GM23338 (cell line): ENCODE results near the gene GLA. TPM values are rescaled to one million over a fixed set of nuclear protein-coding genes. Genes with fewer than 3 reads are reported as not detected.

Source experiments
- ATAC-seq: fragments of 200-7000 bp; cut with Tn5 transposase; 3 replicates; pipeline ENCODE4 v1.9.1; 2020
- DNase-seq: peaks from one replicate; pipeline ENCODE4 v3.0.0-alpha.2; 2015; ENCODE audit warnings: low spot score
- H2AFZ ChIP-seq: fragments of 200-600 bp; sonication (generic); 2 replicates; pipeline ENCODE4 v1.8.0; 2016; ENCODE audit warnings: antibody characterized with exemption, mild to moderate bottlenecking, moderate library complexity
- H3F3A ChIP-seq: fragments of 200-600 bp; sonication (generic); replicated peaks from 2 replicates; pipeline ENCODE4 v1.8.0; 2017; ENCODE audit warnings: antibody characterized with exemption, mixed run types, low read depth
- H3K27ac ChIP-seq: fragments of 200-600 bp; sonication (generic); 2 replicates; pipeline ENCODE4 v1.6.1; 2016; ENCODE audit warnings: low read depth
- H3K27me3 ChIP-seq: fragments of 200-600 bp; sonication (generic); 2 replicates; pipeline ENCODE4 v1.8.0; 2016; ENCODE audit warnings: mild to moderate bottlenecking, mixed run types, moderate library complexity; ENCODE audit not compliant: insufficient read depth
- H3K36me3 ChIP-seq: fragments of 200-600 bp; sonication (generic); 2 replicates; pipeline ENCODE4 v1.8.0; 2016; ENCODE audit warnings: mild to moderate bottlenecking; ENCODE audit not compliant: insufficient read depth
- H3K4me1 ChIP-seq: fragments of 200-600 bp; sonication (generic); 2 replicates; pipeline ENCODE4 v1.8.0; 2016; ENCODE audit warnings: mild to moderate bottlenecking, moderate library complexity; ENCODE audit not compliant: insufficient read depth
- H3K4me2 ChIP-seq: fragments of 200-600 bp; sonication (generic); 2 replicates; pipeline ENCODE4 v1.7.1; 2017; ENCODE audit warnings: mixed run types
- H3K4me3 ChIP-seq: fragments of 200-600 bp; sonication (generic); 2 replicates; pipeline ENCODE4 v1.6.1; 2016; ENCODE audit warnings: mixed run types
- H3K79me2 ChIP-seq: fragments of 200-600 bp; sonication (generic); replicated peaks from 2 replicates; pipeline ENCODE4 v1.8.0; 2017; ENCODE audit warnings: mild to moderate bottlenecking; ENCODE audit not compliant: insufficient read depth
- H3K9me2 ChIP-seq: fragments of 200-600 bp; sonication (generic); 2 replicates; pipeline ENCODE4 v1.8.0; 2017; ENCODE audit not compliant: insufficient read depth
- H4K20me1 ChIP-seq: fragments of 200-600 bp; sonication (generic); replicated peaks from 2 replicates; pipeline ENCODE4 v1.8.0; 2017; ENCODE audit warnings: mild to moderate bottlenecking; ENCODE audit not compliant: insufficient read depth
- H3K27ac Mint-ChIP-seq: 2 replicates; pipeline ENCODE4 v1.8.0; 2020; ENCODE audit warnings: inconsistent platforms, mild to moderate bottlenecking, moderate library complexity, mixed read lengths
- H3K27me3 Mint-ChIP-seq: 3 replicates; pipeline ENCODE4 v1.8.0; 2022; ENCODE audit warnings: low read depth, mild to moderate bottlenecking, moderate library complexity, mixed read lengths, inconsistent platforms; ENCODE audit not compliant: insufficient read depth, poor library complexity
- H3K36me3 Mint-ChIP-seq: 3 replicates; pipeline ENCODE4 v1.8.0; 2021; ENCODE audit warnings: low read depth, mild to moderate bottlenecking, inconsistent platforms, moderate library complexity, mixed read lengths
- H3K4me1 Mint-ChIP-seq: 3 replicates; pipeline ENCODE4 v1.8.0; 2020; ENCODE audit warnings: mild to moderate bottlenecking, inconsistent platforms, mixed read lengths
- H3K4me3 Mint-ChIP-seq: 3 replicates; pipeline ENCODE4 v1.8.0; 2021; ENCODE audit warnings: moderate library complexity, mild to moderate bottlenecking, inconsistent platforms, mixed read lengths
- H3K9me3 Mint-ChIP-seq: 3 replicates; pipeline ENCODE4 v1.8.0; 2020; ENCODE audit warnings: moderate library complexity, mild to moderate bottlenecking, inconsistent platforms, mixed read lengths
- EZH2 ChIP-seq: fragments of 200-600 bp; sonication (generic); IDR thresholded peaks from one replicate; pipeline ENCODE4 v1.8.0; 2017; ENCODE audit warnings: antibody characterized with exemption, mild to moderate bottlenecking, low read depth; ENCODE audit not compliant: unreplicated experiment
- EZH2phosphoT487 ChIP-seq: fragments of 200-600 bp; sonication (generic); IDR thresholded peaks from one replicate; pipeline ENCODE4 v1.8.1; 2018; ENCODE audit warnings: antibody characterized with exemption; ENCODE audit not compliant: unreplicated experiment
- JUNB ChIP-seq: IDR thresholded peaks from one replicate; pipeline ENCODE4 v1.6.1; 2016; ENCODE audit warnings: antibody characterized with exemption; ENCODE audit not compliant: unreplicated experiment
- NANOG ChIP-seq: IDR thresholded peaks from 2 replicates; pipeline ENCODE4 v1.6.1; 2016; ENCODE audit warnings: antibody characterized with exemption, borderline replicate concordance
- POLR2AphosphoS5 ChIP-seq: IDR thresholded peaks from 2 replicates; pipeline ENCODE4 v1.6.1; 2016; ENCODE audit warnings: antibody characterized with exemption, low read depth
- REST ChIP-seq: IDR thresholded peaks from one replicate; pipeline ENCODE4 v1.6.1; 2018; ENCODE audit warnings: antibody characterized with exemption; ENCODE audit not compliant: unreplicated experiment
- STAT1 ChIP-seq: IDR thresholded peaks from one replicate; pipeline ENCODE4 v1.6.1; 2016; ENCODE audit warnings: antibody characterized with exemption; ENCODE audit not compliant: unreplicated experiment
- ZNF331 ChIP-seq: fragments of 250-450 bp; sonication (Bioruptor Pico); IDR thresholded peaks from 2 replicates; pipeline ENCODE4 v1.5.0; 2020; ENCODE audit warnings: low read depth, mild to moderate bottlenecking, moderate library complexity
- polyA plus RNA-seq: library from polyadenylated mRNA; unstranded; fragments of >200 nt; fragmentation: Nextera tagmentation; extraction: Ambion mirVana; gene quantifications from 2 replicates; pipeline ENCODE4 v1.2.1, GENCODE V29; 2016
- total RNA-seq: library from RNA; depleted of rRNA; stranded (reverse); fragments of >200 nt; shearing (Covaris generic); gene quantifications from 2 replicates; pipeline ENCODE4 v1.2.3, GENCODE V29; 2014
- TF ChIP-seq, protein P1 (sequence below): fragments of 250-450 bp; sonication (Bioruptor Pico); IDR thresholded peaks from 2 replicates; pipeline ENCODE4 v1.5.0; 2020; ENCODE audit warnings: mild to moderate bottlenecking, moderate library complexity
- TF ChIP-seq, protein P2 (sequence below), 2 experiments: fragments of 200-600 bp in 1 of 2; sonication (generic) in 1 of 2; conservative IDR thresholded peaks; 2 replicates each; pipeline versions ENCODE4 v1.5.1 to v1.6.1; 2016 to 2017; ENCODE audit warnings: antibody characterized with exemption in 2 of 2, low read depth in 2 of 2, mild to moderate bottlenecking in 2 of 2, moderate library complexity in 1 of 2
- TF ChIP-seq, protein P3 (sequence below): IDR thresholded peaks from 2 replicates; pipeline ENCODE4 v1.6.1; 2016; ENCODE audit warnings: antibody characterized with exemption

Gene GLA
- total and polyA plus RNA-seq, 2 experiments from 2014 or later: 34.7 to 44.4 TPM

DNA sequence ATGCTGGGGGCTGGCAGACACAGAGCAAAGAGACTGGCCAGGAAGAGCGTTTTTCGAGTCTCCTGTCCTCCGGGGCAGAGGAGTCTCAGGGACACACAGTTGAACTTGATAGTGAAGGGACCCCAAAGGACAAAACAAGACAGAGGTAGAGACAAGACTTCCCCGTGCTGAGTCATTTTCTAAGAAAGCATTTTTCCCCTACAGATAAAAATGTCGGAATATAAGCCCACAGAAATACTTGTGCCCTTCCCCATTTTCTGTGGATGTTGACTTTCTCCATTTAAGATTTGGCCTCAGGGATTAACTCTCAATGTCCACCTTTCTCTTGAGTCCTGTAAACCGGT is 21.2 kb downstream of the GLA start:
- Histone ChIP-seq H3K36me3 (peaks cover 2% of the 10 kb centered on the region; the same call in 1 of the 2 replicates), H4K20me1 (no peaks in the 10 kb centered on the region), H3K27me3 (no peaks in the 10 kb centered on the region), H3F3A (no peaks in the 10 kb centered on the region), H3K9me2 (no peaks in the 10 kb centered on the region), H3K4me2 (no peak overlapping the region), H3K27ac (no peak overlapping the region), H3K79me2 (peaks cover 6% of the 10 kb centered on the region), H2AFZ (no peak overlapping the region), H3K4me3 (no peak overlapping the region), H3K4me1 (no peaks in the 10 kb centered on the region)
- peaks cover 7% of the 10 kb centered on the region for H3K27me3 Mint-ChIP-seq
- H3K9me3 Mint-ChIP-seq: no peaks in the 10 kb centered on the region
- ATAC-seq: no peak
- H3K36me3 Mint-ChIP-seq: peaks cover 7% of the 10 kb centered on the region
- DNase-seq: no peak
- H3K4me3 Mint-ChIP-seq: no peak overlapping the region
- H3K4me1 Mint-ChIP-seq: peaks cover 9% of the 10 kb centered on the region; the same call in 2 of the 3 replicates
- no peak for TF ChIP-seq STAT1
- no peak for TF ChIP-seq POLR2AphosphoS5
- no peak for TF ChIP-seq REST
- TF ChIP-seq JUNB: no peak
- no peak for TF ChIP-seq ZNF331 (CRISPR knock-in tag)
- TF ChIP-seq, protein P1, sequence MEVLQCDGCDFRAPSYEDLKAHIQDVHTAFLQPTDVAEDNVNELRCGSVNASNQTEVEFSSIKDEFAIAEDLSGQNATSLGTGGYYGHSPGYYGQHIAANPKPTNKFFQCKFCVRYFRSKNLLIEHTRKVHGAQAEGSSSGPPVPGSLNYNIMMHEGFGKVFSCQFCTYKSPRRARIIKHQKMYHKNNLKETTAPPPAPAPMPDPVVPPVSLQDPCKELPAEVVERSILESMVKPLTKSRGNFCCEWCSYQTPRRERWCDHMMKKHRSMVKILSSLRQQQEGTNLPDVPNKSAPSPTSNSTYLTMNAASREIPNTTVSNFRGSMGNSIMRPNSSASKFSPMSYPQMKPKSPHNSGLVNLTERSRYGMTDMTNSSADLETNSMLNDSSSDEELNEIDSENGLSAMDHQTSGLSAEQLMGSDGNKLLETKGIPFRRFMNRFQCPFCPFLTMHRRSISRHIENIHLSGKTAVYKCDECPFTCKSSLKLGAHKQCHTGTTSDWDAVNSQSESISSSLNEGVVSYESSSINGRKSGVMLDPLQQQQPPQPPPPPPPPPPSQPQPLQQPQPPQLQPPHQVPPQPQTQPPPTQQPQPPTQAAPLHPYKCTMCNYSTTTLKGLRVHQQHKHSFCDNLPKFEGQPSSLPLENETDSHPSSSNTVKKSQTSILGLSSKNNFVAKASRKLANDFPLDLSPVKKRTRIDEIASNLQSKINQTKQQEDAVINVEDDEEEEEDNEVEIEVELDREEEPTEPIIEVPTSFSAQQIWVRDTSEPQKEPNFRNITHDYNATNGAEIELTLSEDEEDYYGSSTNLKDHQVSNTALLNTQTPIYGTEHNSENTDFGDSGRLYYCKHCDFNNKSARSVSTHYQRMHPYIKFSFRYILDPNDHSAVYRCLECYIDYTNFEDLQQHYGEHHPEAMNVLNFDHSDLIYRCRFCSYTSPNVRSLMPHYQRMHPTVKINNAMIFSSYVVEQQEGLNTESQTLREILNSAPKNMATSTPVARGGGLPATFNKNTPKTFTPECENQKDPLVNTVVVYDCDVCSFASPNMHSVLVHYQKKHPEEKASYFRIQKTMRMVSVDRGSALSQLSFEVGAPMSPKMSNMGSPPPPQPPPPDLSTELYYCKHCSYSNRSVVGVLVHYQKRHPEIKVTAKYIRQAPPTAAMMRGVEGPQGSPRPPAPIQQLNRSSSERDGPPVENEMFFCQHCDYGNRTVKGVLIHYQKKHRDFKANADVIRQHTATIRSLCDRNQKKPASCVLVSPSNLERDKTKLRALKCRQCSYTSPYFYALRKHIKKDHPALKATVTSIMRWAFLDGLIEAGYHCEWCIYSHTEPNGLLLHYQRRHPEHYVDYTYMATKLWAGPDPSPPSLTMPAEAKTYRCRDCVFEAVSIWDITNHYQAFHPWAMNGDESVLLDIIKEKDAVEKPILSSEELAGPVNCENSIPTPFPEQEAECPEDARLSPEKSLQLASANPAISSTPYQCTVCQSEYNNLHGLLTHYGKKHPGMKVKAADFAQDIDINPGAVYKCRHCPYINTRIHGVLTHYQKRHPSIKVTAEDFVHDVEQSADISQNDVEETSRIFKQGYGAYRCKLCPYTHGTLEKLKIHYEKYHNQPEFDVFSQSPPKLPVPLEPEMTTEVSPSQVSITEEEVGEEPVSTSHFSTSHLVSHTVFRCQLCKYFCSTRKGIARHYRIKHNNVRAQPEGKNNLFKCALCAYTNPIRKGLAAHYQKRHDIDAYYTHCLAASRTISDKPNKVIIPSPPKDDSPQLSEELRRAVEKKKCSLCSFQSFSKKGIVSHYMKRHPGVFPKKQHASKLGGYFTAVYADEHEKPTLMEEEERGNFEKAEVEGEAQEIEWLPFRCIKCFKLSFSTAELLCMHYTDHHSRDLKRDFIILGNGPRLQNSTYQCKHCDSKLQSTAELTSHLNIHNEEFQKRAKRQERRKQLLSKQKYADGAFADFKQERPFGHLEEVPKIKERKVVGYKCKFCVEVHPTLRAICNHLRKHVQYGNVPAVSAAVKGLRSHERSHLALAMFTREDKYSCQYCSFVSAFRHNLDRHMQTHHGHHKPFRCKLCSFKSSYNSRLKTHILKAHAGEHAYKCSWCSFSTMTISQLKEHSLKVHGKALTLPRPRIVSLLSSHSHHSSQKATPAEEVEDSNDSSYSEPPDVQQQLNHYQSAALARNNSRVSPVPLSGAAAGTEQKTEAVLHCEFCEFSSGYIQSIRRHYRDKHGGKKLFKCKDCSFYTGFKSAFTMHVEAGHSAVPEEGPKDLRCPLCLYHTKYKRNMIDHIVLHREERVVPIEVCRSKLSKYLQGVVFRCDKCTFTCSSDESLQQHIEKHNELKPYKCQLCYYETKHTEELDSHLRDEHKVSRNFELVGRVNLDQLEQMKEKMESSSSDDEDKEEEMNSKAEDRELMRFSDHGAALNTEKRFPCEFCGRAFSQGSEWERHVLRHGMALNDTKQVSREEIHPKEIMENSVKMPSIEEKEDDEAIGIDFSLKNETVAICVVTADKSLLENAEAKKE: no peak
- TF ChIP-seq, protein P2, sequence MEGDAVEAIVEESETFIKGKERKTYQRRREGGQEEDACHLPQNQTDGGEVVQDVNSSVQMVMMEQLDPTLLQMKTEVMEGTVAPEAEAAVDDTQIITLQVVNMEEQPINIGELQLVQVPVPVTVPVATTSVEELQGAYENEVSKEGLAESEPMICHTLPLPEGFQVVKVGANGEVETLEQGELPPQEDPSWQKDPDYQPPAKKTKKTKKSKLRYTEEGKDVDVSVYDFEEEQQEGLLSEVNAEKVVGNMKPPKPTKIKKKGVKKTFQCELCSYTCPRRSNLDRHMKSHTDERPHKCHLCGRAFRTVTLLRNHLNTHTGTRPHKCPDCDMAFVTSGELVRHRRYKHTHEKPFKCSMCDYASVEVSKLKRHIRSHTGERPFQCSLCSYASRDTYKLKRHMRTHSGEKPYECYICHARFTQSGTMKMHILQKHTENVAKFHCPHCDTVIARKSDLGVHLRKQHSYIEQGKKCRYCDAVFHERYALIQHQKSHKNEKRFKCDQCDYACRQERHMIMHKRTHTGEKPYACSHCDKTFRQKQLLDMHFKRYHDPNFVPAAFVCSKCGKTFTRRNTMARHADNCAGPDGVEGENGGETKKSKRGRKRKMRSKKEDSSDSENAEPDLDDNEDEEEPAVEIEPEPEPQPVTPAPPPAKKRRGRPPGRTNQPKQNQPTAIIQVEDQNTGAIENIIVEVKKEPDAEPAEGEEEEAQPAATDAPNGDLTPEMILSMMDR (conservative IDR thresholded peaks at IDR 0.05; ENCODE audit: low read depth in 2 of 2): no peak
- TF ChIP-seq NANOG: no peak
- no peak for TF ChIP-seq EZH2phosphoT487
- TF ChIP-seq EZH2: no peak
- TF ChIP-seq, protein P3, sequence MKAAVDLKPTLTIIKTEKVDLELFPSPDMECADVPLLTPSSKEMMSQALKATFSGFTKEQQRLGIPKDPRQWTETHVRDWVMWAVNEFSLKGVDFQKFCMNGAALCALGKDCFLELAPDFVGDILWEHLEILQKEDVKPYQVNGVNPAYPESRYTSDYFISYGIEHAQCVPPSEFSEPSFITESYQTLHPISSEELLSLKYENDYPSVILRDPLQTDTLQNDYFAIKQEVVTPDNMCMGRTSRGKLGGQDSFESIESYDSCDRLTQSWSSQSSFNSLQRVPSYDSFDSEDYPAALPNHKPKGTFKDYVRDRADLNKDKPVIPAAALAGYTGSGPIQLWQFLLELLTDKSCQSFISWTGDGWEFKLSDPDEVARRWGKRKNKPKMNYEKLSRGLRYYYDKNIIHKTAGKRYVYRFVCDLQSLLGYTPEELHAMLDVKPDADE: no peak
- no peak overlapping the region for H3K27ac Mint-ChIP-seq
